PFSK-1 (cell line): ENCODE data around the gene EED.

Experiments used
- FOXP2 ChIP-seq: optimal IDR thresholded peaks from 2 replicates; pipeline ENCODE3; 2011; ENCODE audit warnings: borderline replicate concordance, control low read depth, inconsistent platforms; ENCODE audit not compliant: insufficient read depth; ENCODE audit errors: extremely low read length, extremely low read depth
- POLR2AphosphoS5 ChIP-seq: IDR thresholded peaks from 2 replicates; pipeline ENCODE4 v1.6.1; 2012; ENCODE audit warnings: low read depth, mild to moderate bottlenecking, control low read depth, low read length, moderate library complexity
- REST ChIP-seq, 2 experiments: IDR thresholded peaks; 2 replicates each; pipeline versions ENCODE4 v1.6.1 to v1.8.0; 2011 to 2012; ENCODE audit warnings: low read depth in 2 of 2, low read length in 2 of 2, control low read depth in 1 of 2, inconsistent platforms in 1 of 2, mild to moderate bottlenecking in 1 of 2, moderate library complexity in 1 of 2; ENCODE audit not compliant: insufficient read depth in 1 of 2
- SIN3A ChIP-seq: IDR thresholded peaks from 2 replicates; pipeline ENCODE4 v1.6.1; 2012; ENCODE audit warnings: mild to moderate bottlenecking, low read length, moderate library complexity, borderline replicate concordance; ENCODE audit not compliant: insufficient read depth
- TAF1 ChIP-seq: IDR thresholded peaks from 2 replicates; pipeline ENCODE4 v1.6.1; 2012; ENCODE audit warnings: low read length, control low read depth, borderline replicate concordance; ENCODE audit not compliant: insufficient read depth

Gene EED

GRCh38 chr11:86209806-86210657 lies 34.5 kb upstream of the EED start:
- TF ChIP-seq POLR2AphosphoS5 (no peak), TAF1 (no peak), REST (IDR thresholded peaks at IDR 0.05; ENCODE audit: insufficient read depth in 1 of 2, low read depth in 2 of 2, low read length in 2 of 2) (no peak), FOXP2 (no peak), SIN3A (no peak)

DNA sequence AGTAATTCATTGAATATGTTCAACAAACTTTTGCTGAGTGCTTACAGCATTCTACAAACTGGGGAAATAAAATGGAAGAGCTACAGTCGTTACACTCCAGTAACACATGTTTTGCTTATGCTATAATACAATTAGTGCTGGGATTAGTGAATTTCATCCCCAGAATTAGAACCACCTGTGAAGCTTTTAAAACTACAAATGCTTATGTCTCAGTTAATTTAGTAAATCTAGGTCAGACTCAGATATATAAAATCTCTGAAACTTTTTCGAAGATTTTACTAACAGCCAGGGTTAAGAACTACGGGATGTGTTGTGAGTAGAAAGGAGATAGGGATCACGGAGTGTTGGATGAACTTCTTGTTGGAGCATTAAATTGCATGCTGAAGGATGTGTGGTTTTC lies 33.7 kb upstream of the EED start:
- no peak for TF ChIP-seq FOXP2
- no peak for TF ChIP-seq TAF1
- no peak for TF ChIP-seq POLR2AphosphoS5
- TF ChIP-seq SIN3A = no peak

GRCh38 chr11:86211619-86212018 lies 32.9 kb upstream of the EED start:
- TF ChIP-seq TAF1 = no peak

DNA sequence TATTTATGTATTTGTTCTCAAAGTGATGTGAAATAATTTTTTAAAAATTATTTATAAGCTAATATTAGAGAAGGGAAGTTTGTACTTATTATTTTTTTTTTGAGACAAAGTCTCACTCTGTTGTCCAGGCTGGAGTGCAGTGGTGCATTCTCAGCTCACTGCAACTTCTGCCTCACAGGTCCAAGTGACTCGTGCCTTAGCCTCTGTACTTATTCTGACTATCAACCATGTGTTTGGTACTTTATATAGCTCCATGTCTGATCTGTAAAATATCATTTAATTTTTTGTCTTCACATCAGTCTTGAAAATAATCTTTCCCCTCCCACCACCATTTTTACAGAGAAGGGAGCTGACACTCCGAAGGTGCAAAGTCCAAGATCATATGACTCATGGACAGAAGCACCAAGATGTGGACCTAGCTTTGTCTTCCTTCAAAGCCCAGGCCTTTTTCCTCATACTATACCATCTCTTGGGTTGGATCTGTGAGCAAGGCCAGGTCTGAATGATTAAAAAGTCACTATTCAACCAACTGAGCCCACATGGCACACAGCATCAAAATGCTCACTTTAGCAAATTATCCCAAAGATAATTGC lies 32.4 kb upstream of the EED start:
- no peak for TF ChIP-seq TAF1
- TF ChIP-seq POLR2AphosphoS5 = no peak
- no peak for TF ChIP-seq REST (IDR thresholded peaks at IDR 0.05; ENCODE audit: insufficient read depth in 1 of 2, low read depth in 2 of 2, low read length in 2 of 2)
- no peak for TF ChIP-seq FOXP2
- no peak for TF ChIP-seq SIN3A

GRCh38 chr11:86214710-86215109 lies 29.8 kb upstream of the EED start:
- no peak for TF ChIP-seq TAF1

GRCh38 chr11:86218125-86219084 lies 26.1 kb upstream of the EED start:
- no peak for TF ChIP-seq SIN3A
- no peak for TF ChIP-seq REST (IDR thresholded peaks at IDR 0.05; ENCODE audit: insufficient read depth in 1 of 2, low read depth in 2 of 2, low read length in 2 of 2)
